ENCODE results near the gene PCDH9. TPM values are rescaled to one million over a fixed set of nuclear protein-coding genes. Genes with fewer than 3 reads are reported as not detected.
A peak's percentile ranks its signal among the peaks of the same experiment; 100 is the strongest.

The PCDH9 gene, protein sequence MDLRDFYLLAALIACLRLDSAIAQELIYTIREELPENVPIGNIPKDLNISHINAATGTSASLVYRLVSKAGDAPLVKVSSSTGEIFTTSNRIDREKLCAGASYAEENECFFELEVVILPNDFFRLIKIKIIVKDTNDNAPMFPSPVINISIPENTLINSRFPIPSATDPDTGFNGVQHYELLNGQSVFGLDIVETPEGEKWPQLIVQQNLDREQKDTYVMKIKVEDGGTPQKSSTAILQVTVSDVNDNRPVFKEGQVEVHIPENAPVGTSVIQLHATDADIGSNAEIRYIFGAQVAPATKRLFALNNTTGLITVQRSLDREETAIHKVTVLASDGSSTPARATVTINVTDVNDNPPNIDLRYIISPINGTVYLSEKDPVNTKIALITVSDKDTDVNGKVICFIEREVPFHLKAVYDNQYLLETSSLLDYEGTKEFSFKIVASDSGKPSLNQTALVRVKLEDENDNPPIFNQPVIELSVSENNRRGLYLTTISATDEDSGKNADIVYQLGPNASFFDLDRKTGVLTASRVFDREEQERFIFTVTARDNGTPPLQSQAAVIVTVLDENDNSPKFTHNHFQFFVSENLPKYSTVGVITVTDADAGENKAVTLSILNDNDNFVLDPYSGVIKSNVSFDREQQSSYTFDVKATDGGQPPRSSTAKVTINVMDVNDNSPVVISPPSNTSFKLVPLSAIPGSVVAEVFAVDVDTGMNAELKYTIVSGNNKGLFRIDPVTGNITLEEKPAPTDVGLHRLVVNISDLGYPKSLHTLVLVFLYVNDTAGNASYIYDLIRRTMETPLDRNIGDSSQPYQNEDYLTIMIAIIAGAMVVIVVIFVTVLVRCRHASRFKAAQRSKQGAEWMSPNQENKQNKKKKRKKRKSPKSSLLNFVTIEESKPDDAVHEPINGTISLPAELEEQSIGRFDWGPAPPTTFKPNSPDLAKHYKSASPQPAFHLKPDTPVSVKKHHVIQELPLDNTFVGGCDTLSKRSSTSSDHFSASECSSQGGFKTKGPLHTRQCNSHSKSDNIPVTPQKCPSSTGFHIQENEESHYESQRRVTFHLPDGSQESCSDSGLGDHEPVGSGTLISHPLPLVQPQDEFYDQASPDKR (N-terminal part only)
- 2.4 TPM for polyA plus RNA-seq (2013, experiment 1 of 2; ENCODE audit: insufficient read length)
- polyA plus RNA-seq (2013, experiment 2 of 2; ENCODE audit: insufficient read length), result 2.2 TPM

DNA sequence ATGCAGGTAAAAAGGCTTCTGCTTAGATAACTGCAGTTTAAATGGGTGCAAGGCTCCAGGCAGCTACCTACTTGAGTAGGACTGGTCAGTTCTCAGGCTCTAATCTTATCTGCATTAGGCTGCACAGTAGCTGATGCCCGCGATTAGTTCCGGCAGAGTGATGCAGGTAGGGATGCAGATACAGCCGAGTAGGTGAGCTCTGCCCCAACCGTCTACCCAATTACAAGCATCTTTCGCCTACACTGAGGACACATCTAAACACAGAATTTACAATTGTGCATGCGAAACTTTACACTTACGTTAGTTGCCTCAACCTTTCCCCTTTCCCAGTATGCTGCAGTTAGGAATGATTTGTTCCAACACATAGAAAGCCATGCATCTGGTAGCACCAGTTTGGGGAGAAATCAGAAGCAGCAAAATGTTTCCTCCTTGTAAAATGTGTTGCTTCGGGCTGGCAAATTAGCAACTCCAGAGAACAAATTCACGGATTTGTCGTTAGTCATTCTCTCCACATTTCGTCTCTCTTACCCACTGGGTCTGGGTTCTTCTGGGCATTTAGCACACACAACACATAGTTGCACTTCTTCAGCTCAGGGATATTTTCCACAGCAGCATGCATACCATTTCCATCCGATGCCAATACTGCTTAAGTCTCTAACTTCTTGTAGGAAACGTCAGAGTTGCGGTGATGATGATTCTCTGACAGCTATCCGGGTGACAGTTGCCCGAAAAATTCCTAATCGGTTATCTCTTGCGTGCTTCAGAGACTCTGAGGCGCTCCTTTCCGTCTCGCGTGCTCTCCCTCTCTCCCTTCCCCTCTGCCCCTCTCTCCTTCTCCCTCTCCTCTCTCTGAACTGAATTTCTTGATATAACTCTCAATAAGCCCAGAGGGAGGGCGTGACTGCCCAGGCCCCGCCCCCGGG, at the start of gene PCDH9:
Gene PCDH9, minus strand, starts transcription at position 856 of the 923 bp plus-strand sequence. CDS start 1,896 bp downstream, outside the sequence.
- DNase-seq, result no peak

GRCh38 chr13:67278235-67278634, 48.1 kb upstream of the PCDH9 start:
- peak; percentile 96 for DNase-seq

DNA sequence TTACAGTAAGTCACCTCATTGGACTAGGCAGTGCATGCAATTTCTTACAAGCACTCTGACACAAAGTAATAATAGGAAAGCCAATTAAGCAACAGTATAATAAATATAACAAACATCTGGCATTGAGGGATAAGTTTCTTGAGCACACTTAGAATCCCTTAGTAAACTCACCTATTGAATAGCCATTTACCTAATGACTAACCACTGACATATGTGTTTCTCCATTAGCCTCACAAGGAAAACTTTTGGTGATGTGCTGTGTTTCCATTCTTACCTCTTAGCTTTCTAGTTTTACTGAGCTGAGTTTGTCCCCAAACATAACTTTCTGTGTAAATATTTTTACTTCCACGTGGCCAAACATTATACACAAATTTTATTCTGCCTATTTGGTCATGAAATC, 47.4 kb upstream of the PCDH9 start:
- no peak for DNase-seq

- no peak for DNase-seq
Observed at GRCh38 chr13:67275351-67275960, 45.3 kb upstream of the PCDH9 start.

DNA sequence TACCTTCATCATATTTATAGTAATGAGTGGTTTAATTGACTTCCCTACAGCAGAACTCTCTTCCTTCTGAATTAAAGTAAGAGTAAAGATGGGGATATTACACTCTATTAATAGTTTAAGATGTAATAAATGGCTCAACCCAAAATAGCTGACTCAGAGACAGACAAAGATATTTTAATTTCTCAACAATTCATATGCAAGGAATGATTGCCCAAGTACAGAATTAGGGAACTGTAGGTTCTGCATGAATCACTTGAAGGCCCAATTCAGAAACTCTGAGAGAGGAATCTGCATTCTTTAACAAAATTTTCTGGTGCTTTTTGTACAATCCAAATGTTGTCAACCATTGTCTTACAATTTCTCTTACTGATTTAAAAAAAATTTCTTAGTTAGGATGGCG, 42.9 kb upstream of the PCDH9 start:
- DNase-seq, result peak; percentile 27

GRCh38 chr13:67267136-67267535, 37.0 kb upstream of the PCDH9 start:
- DNase-seq, result peak; percentile 16

DNA sequence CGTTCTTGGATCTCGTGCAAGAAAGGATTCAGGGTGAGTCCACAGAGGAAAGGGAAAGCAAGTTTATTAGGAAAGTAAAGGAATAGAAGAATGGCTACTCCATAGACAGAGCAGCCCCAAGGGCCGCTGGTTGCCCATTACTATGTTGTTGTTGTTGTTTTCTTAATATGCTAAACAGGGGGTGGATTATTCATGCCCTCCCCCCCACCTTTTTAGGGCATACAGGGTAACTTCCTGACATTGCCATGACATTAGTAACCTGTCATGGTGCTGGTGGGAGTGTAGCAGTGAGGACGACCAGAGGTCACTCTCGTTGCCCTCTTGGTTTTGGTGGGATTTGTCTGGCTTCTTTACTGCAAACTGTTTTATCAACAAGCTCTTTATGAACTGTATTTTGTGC, 29.1 kb upstream of the PCDH9 start:
- DNase-seq, result no peak

DNA sequence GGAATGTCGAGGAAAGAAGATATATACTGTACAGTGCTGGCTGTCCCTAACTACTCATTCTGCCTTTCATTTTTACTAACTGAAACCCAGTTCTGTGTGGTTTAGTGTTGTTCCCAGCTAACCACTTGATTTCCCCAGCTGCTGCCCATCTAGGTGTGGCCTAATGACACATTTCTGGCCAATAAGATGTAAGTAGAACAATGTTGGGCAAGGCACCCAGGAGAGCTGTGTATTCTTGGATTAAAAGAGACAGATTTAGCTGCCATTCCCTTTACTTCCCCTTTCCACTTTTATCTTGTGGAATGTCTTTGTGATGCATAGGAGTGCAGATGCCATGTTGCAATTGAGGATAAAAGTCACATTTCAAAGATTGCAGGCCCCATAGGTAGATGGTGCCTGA, 28.3 kb upstream of the PCDH9 start:
- DNase-seq, result no peak

GRCh38 chr13:67238861-67239260, 8.7 kb upstream of the PCDH9 start:
- DNase-seq, result no peak

GRCh38 chr13:67238277-67238859, 8.2 kb upstream of the PCDH9 start:
- DNase-seq, result peak; percentile 39

- DNase-seq, result no peak
Observed at GRCh38 chr13:67235265-67235664, 5.1 kb upstream of the PCDH9 start.

DNA sequence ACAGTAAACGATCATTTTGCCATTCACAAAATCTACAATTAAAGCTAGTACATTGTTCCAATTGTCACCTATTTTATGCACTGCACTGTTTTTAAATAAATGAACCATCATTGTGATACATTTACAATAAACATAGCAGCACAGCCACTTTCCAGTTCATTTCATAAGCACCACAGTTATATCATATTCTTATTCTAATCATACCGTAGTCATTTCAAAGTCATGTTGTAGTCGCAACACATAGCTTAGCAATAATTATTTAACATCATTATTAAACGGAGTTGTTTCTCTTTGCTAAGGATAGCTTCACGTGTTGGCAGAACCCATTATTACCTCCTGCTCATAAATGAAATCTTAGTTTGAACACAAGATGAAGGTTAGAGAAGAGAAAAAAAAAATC, 2.2 kb upstream of the PCDH9 start:
- DNase-seq, result no peak

DNA sequence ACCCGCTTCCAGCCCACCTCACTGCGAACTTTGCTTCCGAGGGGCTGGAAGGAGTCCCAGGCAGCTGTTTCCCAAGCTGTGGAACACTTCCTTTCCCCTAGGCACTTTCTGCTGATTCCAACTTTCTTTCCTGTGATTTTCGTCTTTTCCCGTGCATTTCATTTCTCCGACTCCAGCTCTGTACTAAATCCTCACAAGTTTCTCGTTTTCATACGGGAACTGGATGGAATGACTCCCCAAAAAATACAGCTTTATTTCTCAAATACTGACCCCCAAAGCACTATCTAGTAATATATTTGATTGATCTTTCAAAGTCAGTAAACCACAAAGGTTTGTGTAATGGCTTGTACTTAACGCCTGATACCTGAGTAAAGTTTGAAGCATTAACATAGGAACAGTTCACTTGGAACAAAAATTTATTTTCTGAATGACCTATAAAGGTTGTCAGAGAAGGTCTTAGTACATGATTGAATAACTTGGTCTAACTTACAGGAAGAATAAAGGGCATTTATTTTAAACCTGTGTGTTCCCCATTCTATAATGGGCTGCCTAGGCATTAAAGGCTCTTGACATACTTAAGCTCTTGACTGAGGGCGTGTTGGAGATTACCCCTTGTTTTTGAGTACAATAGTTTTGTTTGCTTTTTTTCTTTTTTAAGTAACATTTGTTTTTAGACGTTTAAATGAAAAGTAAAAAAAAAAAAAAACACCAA, 1.3 kb upstream of the PCDH9 start:
- DNase-seq, result no peak

DNA sequence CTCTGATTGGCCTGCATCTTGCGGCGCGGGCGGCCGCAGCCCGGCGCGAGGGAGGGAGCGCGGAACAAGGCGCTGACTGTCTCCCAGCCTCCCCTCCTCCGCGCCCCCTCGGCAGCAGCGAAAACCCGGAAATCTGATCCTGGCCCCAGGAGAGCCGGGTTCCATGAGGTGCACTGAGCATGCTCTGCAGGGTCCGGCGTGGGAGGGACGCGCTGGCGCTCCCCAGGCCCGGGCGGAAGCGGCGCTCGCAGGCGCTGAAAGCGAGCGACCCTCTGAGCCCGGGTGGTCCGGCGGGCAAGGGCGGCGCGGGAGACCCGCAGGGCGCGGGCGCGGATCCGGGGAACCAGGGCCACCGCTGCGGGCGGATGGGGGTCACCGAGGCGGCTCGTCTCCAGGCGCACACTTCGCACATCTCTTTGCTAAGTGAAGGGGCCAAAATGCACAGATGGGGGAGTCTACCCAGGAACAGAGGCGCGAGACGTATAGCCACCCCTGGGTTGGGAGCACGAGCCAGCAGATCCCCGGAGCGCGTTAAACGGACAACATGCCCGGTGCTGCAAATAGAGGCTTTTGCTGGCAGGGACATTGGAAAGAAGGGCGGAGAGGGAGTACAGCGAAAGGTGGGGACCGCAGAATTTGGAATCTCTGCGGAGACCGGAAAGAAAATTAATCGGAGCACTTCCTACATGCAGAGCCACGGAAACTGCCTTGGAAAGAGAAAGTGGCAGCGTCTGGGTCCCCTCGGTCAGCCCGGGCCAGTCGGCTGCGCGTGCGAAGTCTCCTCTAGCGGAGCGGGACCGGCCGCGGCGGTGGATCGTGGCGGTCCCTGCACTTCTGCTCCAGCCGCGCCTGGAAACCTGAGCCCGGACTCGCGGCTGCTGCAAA, 510 bp upstream of the PCDH9 start:
- DNase-seq, result peak; percentile 98

DNA sequence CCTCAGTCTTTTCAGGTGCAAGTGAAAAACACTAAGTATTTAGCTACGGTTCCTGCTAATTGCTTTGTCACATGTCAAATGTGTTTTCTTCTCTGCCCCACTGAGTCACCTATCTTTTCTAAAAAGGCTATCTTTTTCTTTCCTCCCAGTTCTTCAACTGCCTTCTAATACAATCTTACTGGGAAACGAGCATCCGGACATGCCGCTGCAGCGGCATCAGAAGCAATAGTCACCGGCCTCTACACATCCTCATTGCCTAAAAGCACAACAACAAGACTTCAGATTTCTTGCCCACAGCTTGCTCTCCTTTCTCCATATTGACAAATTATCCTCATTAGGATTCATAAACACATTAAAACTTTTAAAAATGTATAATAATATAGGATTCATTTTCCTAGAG, 1.2 kb downstream of the PCDH9 start:
- no peak for DNase-seq

DNA sequence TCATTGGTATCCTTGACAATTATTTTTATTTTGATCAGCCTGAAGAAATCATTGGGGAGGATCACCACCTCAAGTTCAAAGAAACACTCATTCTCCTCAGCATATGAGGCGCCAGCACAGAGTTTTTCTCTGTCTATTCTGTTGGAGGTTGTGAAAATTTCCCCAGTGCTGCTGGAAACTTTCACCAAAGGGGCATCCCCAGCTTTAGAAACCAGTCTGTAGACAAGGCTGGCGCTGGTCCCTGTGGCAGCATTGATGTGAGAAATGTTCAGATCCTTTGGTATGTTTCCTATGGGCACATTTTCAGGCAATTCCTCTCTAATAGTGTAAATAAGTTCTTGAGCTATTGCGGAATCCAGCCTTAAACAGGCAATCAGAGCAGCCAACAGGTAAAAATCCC, 2.1 kb downstream of the PCDH9 start:
- no peak for DNase-seq

DNA sequence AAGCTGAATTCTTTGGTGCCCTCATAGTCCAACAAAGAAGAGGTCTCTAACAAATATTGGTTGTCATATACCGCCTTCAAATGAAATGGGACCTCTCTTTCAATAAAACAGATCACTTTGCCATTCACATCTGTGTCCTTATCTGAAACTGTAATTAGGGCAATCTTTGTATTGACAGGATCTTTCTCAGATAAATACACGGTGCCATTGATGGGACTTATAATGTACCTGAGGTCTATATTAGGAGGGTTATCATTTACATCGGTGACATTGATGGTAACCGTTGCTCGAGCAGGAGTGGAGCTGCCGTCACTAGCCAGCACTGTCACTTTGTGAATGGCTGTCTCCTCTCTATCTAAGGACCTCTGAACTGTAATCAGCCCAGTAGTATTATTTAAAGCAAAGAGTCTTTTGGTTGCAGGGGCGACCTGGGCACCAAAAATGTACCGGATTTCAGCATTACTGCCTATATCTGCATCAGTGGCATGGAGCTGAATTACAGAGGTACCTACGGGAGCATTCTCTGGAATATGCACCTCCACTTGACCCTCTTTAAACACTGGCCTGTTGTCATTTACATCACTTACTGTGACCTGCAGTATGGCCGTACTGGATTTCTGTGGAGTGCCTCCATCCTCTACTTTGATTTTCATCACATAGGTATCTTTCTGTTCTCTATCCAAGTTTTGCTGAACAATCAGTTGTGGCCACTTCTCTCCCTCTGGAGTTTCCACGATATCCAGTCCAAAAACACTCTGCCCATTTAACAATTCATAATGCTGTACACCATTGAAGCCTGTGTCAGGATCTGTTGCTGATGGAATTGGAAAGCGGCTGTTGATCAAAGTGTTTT, 2.8 kb downstream of the PCDH9 start:
- DNase-seq, result no peak

GRCh38 chr13:67226696-67227095, 3.4 kb downstream of the PCDH9 start:
- no peak for DNase-seq

All from fibroblast of skin of abdomen (primary cell).